8988T (cell line): ENCODE measurements around the gene TSPY4.
"Not testable (repeated sequence)": the region's sequence is repeated elsewhere in the genome, so short reads cannot be mapped to it uniquely, and the experiment has no call there.

ENCODE experiments used
- DNase-seq: peaks from one replicate; pipeline ENCODE4 v3.0.0; 2011

TSPY4 gene

GRCh38 chrY:9337164-9337563, at the start of gene TSPY4:
TSPY4 (plus strand) TSS chrY:9337464; CDS start chrY:9337510, 46 bp downstream.
- DNase-seq = not testable (repeated sequence)

GRCh38 chrY:9320996-9321395, 16.3 kb upstream of the TSPY4 start:
- no peak for DNase-seq

GRCh38 chrY:9357497-9357896, 20.2 kb downstream of the TSPY4 start, which contains the start of gene TSPY8:
TSPY8 (plus strand) TSS chrY:9357797; CDS start chrY:9357843, 46 bp downstream.
- not testable (repeated sequence) for DNase-seq
